ENCODE measurements around the gene OPCML.

GRCh38 chr11:133181066-133181465 is 351.2 kb downstream of the OPCML start:
- TF ChIP-seq CTCF (conservative IDR thresholded peaks at IDR 0.05; ENCODE audit: low read depth, low read length) (no peak), EZH2 (IDR thresholded peaks at IDR 0.05; ENCODE audit: borderline replicate concordance, low read depth, low read length, poor library complexity, severe bottlenecking) (no peak)

All from A673 (cell line).